RCC 7860 (cell line): ENCODE results near the gene PLCB3.
A peak's percentile ranks its signal among the peaks of the same experiment; 100 is the strongest.

Experiments
- DNase-seq: peaks from one replicate; pipeline ENCODE4 v3.0.0-alpha.2; 2015; ENCODE audit warnings: low spot score
- FAIRE-seq: peaks from 2 replicates; lab custom pipeline; 2012; peaks lifted over from hg19 to GRCh38; lab: Jason Lieb, UNC

The PLCB3 gene

GRCh38 chr11:64284048-64284961 is 33.0 kb downstream of the PLCB3 start, which contains the start of gene BAD:
Gene BAD, minus strand, starts transcription at chr11:64284665. Its CDS starts 297 bp downstream, at chr11:64284368.
- DNase-seq (peak; percentile 77), FAIRE-seq (peak; percentile 16)

- DNase-seq (peak; percentile 43), FAIRE-seq (no peak)
Measured at GRCh38 chr11:64284962-64285884, 33.9 kb downstream of the PLCB3 start, which contains the start of gene GPR137. Gene GPR137, plus strand, starts transcription at chr11:64285848. Its CDS starts 677 bp downstream, at chr11:64286525.

- DNase-seq, result peak; percentile 31
- no peak for FAIRE-seq
Measured at GRCh38 chr11:64285885-64286800, 34.8 kb downstream of the PLCB3 start.

DNA sequence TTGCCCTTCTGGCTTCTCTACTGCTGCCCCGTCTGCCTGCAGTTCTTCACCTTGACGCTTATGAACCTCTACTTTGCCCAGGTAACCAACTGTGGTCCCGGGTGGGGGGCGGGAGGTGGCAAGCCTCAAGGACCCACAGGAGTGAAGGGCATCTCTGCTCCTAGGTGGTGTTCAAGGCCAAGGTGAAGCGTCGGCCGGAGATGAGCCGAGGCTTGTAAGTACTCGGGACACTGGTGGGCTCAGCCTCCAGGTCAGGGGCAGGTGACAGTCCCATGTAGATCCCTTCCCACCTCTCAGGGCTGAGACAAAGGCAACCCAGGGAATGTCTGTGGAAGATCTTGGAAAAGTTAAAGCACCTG is 35.5 kb downstream of the PLCB3 start:
- FAIRE-seq, result no peak
- DNase-seq, result no peak

GRCh38 chr11:64287676-64288352 is 36.5 kb downstream of the PLCB3 start:
- DNase-seq, result no peak

GRCh38 chr11:64288353-64288750 is 37.0 kb downstream of the PLCB3 start:
- no peak for FAIRE-seq
- DNase-seq, result no peak

More at GRCh38 chr11:64287676-64288352, 36.5 kb downstream of the PLCB3 start:
- FAIRE-seq, result no peak

DNA sequence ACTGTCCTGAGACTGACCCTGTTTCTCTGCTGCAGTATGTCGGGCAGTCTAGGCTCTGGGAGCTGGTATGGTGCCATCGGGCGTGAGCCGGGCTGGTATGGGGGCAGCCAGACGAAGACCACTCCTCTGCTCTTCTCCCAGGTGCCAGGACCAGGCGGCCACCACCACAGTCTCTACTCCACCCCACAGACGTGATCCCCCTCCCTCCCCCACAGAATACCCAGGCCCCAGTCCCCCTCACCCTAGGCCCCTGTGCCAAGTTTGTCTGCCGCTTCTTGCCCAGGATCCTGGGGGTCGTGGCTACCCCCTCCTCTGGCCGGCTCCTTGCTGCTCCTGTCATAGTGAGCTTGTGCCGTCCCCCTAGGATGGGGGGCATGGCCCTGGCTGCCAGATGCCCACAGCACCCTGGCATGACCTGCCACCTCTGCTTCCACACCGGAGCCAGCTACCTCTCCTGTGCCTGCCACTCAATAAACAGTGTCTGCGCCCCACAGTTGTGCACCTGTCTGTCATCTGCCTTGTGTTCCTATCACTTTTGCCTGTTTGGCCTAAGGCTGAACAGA is 37.8 kb downstream of the PLCB3 start:
- no peak for FAIRE-seq
- DNase-seq, result no peak

DNA sequence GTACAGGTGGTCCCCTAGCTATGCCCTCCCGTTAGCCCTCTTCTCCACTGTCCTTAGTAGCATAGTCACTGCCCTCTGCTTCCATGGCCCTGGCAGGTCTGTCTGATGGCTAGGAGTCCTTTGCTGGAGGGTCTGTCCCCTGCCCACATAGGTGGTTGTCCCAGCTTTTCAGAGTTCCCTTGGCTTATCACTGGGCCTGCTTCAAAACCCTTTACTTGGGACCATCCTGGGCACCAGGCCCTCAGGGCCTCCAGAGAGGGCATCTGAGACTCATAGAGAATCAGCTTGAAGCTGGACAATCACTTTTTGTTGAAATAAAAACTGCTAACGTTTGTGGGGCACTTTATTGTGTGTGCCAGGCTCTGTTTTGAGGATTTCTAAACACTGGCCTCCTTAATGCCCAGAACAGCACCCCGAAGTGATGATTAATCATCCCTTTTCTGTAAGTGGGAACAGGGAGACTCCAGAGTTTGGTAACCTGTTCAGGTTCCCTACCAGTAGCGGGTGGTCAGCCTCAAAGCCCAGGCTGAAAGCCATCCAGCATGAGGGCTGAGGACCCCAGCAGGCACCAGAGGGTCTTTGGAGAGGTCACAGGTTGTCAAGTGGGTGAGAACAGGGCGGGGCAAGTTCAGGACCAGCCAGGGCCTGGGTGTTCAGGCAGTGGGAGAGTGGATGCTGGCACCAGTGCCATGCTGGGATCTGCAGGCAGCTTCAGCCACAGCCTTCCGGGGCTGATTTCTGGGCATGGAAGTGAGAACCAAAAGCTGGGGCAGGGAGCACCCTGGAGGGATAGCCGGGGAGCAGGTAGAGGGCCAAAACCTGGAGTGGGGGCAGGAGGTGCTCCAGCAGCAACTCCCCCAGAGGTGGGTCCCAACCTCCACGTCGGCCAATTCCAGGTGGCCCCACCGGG is 39.3 kb downstream of the PLCB3 start:
- DNase-seq (no peak), FAIRE-seq (no peak)

- FAIRE-seq (no peak), DNase-seq (no peak)
Measured at GRCh38 chr11:64291262-64291751, 40.0 kb downstream of the PLCB3 start, which contains the start of gene KCNK4. Gene KCNK4, plus strand, starts transcription at chr11:64291302. Its CDS starts 1,717 bp downstream, at chr11:64293019.

- DNase-seq (no peak), FAIRE-seq (no peak)
Measured at GRCh38 chr11:64291752-64292459, 40.6 kb downstream of the PLCB3 start.

- DNase-seq (no peak), FAIRE-seq (no peak)
Measured at GRCh38 chr11:64292460-64293254, 41.3 kb downstream of the PLCB3 start.

GRCh38 chr11:64294774-64295173 is 43.4 kb downstream of the PLCB3 start:
- FAIRE-seq, result no peak
- no peak for DNase-seq

- no peak for DNase-seq
- no peak for FAIRE-seq
Measured at GRCh38 chr11:64295760-64296159, 44.4 kb downstream of the PLCB3 start.

DNA sequence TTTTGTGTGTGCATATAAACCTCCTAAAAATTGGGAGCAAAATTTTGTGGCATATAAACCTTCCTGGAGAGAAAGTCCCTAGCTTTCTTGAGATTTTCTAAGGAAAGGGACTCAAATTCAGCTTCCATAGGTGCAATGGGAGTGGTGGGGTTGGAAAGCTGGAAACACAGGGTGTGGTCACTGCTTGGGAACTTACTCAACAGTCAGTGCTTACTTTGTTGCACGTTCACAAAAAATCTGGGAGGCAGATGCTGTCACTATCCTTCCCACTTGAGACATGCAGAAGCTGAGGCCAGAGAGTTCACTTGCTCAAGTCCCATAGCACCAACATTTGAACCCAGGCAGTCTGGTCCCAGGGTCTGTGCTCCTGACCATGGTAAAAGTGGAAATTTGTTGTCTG is 44.9 kb downstream of the PLCB3 start:
- FAIRE-seq (no peak), DNase-seq (no peak)

DNA sequence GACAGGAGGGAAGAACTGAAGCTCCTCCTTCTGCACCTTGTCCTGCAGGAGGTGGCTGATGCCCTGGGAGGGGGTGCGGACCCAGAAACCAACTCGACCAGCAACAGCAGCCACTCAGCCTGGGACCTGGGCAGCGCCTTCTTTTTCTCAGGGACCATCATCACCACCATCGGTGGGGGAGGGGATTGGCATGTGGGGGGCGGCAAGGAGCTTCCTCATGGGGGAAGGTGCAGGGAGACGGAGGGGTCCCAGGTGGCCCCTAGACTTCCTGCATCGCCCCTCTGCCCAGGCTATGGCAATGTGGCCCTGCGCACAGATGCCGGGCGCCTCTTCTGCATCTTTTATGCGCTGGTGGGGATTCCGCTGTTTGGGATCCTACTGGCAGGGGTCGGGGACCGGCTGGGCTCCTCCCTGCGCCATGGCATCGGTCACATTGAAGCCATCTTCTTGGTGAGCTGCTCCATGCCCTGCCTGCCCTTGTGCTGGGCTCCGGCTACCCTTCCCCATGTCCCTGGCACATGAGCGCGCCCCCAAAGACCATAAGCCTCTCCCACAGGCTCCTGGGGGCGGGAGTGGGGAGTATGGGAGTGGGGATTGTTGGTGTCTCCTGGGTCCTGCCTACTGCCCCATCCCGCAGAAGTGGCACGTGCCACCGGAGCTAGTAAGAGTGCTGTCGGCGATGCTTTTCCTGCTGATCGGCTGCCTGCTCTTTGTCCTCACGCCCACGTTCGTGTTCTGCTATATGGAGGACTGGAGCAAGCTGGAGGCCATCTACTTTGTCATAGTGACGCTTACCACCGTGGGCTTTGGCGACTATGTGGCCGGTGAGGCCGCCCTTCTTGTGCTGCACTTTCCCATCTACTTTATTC is 45.7 kb downstream of the PLCB3 start:
- DNase-seq (no peak), FAIRE-seq (no peak)
